Measurements from ENCODE around the gene OTUD6A.
"Not testable (repeated sequence)": the region's sequence is repeated elsewhere in the genome, so short reads cannot be mapped to it uniquely, and the experiment has no call there.

- TF ChIP-seq, protein P1, sequence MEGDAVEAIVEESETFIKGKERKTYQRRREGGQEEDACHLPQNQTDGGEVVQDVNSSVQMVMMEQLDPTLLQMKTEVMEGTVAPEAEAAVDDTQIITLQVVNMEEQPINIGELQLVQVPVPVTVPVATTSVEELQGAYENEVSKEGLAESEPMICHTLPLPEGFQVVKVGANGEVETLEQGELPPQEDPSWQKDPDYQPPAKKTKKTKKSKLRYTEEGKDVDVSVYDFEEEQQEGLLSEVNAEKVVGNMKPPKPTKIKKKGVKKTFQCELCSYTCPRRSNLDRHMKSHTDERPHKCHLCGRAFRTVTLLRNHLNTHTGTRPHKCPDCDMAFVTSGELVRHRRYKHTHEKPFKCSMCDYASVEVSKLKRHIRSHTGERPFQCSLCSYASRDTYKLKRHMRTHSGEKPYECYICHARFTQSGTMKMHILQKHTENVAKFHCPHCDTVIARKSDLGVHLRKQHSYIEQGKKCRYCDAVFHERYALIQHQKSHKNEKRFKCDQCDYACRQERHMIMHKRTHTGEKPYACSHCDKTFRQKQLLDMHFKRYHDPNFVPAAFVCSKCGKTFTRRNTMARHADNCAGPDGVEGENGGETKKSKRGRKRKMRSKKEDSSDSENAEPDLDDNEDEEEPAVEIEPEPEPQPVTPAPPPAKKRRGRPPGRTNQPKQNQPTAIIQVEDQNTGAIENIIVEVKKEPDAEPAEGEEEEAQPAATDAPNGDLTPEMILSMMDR (IDR thresholded peaks at IDR 0.05): not testable (repeated sequence)
- not testable (repeated sequence) for TF ChIP-seq POLR2AphosphoS5 (IDR thresholded peaks at IDR 0.05)
Observed at GRCh38 chrX:70111436-70112026, 49.3 kb downstream of the OTUD6A start.

Data from breast epithelium (tissue), 3 donors.